ENCODE measurements around the gene NUP107. TPM values are rescaled to one million over a fixed set of nuclear protein-coding genes. Genes with fewer than 3 reads are reported as not detected.

Gene NUP107
- polyA plus RNA-seq, 1 donor: 50.0 TPM

GRCh38 chr12:68794653-68795251 is 108.0 kb downstream of the NUP107 start:
- 100% methylated on average over 1 of the region's 3 CpGs for WGBS (ENCODE audit: insufficient coverage, low lambda C conversion rate)
- no peak overlapping the region for H3K4me3 ChIP-seq (ENCODE audit: low read length)
- H3K36me3 ChIP-seq (ENCODE audit: control insufficient read depth, insufficient read depth, low read length): no peaks in the 10 kb centered on the region
- no peaks in the 10 kb centered on the region for H3K27me3 ChIP-seq (ENCODE audit: control insufficient read depth, insufficient read depth, low read length)
- H3K9me3 ChIP-seq (ENCODE audit: control insufficient read depth, low read depth, low read length): no peaks in the 10 kb centered on the region
- H3K4me1 ChIP-seq (ENCODE audit: control insufficient read depth, insufficient read depth, low read length): no peaks in the 10 kb centered on the region
- no peak overlapping the region for H3K27ac ChIP-seq (ENCODE audit: low read length)
- DNase-seq: no peak

Other genes with a start within 250 kb of the NUP107 start
- 253 TPM for gene RAP1B, start 76.1 kb upstream of the NUP107 start, polyA plus RNA-seq
- 8.3 TPM for gene SLC35E3, start 59.2 kb downstream of the NUP107 start, polyA plus RNA-seq
- gene MDM2, start 121.2 kb downstream of the NUP107 start, polyA plus RNA-seq: 34.9 TPM
- gene CPM, start 246.2 kb downstream of the NUP107 start, polyA plus RNA-seq: 10.5 TPM